SHP77 (cell line): ENCODE results near the gene SPOP.

ENCODE experiments used
- DNase-seq, 2 experiments: peaks; one replicate each; lab custom pipeline; 2025; lab: John Stamatoyannopoulos, UW

The SPOP gene

DNA sequence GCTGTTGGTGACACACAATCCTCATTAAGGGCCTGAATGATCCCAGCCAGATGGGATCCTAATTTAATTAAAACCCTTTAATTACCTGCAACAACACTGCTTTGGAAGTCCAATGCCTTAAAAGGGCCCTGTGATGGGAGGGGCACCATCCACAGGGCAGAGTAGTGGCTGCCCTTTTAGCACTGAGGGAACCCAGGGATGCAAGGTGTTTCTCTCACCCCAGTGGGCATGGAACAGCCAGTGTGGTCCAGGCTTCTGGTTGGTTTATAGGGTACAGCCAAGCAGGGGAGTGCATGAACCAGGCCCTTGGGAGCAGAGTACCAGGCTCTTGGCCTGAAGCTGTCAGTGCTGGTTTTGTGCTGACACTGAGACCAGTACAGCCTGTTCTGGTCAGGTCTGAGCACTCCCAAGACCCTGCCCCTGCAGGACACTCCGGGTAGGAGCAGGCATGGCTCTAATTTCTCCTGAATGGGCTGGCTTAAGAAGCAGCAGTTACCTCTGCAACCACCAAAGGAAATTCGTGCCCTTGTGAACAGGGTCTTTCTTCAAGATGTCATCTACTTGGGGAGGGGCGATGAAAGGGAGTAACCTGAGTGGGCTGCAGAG, 92.4 kb downstream of the SPOP start:
- DNase-seq: no peak

DNA sequence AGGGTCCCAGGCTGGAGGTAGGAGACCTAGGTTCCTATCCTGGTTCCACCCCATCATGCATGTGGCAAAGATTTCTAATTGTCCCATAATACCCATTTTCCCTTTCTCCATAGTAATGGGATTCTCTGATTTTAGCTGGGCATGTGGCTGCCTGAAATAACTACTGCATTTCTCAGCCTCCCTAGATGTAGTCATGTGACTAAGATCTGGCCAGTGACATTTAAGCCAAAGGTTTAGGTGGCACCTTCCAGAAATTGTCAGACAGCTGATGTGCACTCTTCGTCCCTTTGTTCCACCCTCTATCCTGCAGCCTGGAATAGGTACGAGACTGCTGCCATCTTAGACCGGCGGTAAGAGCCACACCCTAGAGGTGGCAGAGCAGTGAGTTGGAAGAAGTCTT, 94.0 kb downstream of the SPOP start:
- DNase-seq: no peak

DNA sequence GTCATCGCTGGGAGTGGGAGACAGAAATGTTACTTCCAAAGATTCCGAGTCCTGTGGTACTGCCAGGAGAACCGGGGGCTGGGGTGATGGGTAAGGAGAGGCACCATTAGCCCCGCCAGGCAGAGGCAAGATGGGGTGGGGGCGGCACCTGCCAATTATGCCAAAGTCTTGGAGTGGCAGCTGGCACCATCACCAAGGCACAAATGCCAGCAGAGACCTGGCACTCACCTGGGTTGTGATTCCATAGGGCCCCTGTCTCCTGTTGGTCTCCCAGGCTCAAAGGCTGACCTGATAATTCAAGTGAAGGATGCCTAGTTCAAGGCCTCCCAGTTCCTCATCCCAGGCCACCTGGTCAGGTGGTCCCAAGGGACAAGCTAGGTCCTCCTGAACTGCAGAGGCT, 94.7 kb downstream of the SPOP start:
- DNase-seq: no peak

DNA sequence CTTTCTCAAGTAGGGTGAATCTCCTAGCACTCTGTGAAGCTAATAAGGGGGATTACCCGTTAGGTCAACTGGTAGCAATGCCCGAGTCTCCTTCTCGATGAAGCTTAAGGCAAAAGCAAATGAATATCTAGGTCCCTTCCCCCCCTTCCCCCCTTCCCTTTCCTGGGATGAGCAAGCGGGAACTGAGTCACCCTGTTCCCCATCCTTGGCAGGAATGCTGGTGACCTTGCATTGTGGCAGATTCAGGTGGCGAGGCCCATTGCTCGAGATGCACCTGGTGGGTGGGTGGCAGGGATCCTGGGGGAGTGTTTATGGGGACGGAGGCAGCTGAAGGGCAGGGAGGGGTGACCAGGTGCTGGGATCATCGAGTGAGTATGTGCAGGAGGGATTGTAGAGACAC, 95.1 kb downstream of the SPOP start:
- no peak for DNase-seq

DNA sequence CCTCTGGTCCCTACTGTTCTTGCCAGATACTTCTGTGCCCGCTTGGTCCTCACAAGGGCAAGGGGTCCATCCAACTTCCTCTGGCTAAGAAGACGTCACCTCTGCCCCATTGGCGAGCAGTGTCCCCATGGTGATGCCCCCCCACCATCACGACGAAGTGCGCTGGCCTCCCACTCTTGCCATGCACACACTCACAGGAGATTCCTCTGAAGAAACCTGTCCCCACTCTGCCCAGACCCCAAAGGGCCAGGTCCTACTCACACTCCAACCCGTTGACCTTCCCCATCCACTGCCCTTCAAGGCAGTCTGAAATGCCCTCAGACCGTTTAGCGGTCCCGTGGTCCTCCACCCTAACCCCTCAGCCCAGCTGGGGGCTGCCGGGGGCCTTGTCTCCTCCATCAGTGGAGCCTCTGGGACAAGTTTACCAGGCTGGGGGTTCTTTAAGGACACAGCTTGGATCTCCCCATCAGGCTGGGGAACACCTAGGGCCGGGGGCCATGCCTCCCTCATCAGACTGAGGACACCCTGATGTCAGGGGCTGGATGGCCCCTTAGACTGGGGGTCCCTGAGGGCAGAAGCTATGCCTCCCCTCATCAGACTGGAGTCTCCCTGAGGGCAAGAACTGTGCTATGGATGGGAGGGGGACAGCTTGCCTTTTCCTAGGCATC, 95.7 kb downstream of the SPOP start:
- no peak for DNase-seq

DNA sequence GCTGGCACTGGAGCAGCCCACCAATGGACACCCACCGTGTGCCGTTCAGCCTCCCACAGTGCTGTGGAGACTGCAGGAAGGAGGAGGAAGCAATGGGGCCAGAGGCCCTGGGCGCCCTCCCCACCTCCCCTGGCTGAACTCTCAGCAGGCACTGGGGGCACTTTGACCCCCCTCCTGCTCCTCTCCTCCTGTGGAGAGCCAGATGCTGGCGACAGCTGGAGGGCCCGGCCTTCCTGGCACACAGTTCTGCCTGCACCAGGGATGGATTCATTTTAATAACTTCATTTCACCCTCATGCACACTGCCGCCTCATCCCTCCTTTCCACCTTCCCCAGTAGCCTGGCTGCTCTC, 96.3 kb downstream of the SPOP start:
- DNase-seq: no peak

DNA sequence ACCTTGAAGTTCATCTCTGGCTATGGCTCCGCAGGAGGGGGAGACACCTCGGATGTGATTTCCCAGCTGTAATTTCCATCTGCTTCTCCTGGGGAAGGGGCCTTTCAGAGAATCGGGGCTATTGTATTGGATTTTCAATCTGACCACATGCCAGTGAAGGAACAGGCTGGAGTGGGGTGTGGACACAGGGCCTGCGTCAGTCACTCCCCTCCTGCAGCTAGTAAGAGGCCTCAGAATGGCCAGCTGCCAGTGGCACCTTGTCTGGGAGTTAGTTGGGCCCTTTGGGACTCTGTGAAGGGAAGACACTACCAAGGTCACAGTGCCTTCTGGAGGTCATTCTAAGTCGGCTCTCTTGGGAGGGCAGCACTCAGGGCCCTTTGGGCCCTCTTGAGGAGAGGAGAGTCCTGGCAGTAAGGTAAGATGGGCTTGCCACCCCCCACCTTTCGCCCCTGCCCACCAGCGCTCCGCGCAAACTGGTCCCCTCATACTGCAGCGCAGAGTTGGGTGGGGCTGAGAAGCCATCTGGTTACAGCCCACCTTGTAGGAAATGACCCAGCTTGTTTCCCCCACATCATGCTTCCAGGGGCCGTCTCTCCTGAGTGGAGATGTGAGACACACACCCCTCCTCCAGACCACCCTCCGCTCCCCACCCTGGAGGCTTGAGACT, 96.8 kb downstream of the SPOP start:
- DNase-seq: no peak

DNA sequence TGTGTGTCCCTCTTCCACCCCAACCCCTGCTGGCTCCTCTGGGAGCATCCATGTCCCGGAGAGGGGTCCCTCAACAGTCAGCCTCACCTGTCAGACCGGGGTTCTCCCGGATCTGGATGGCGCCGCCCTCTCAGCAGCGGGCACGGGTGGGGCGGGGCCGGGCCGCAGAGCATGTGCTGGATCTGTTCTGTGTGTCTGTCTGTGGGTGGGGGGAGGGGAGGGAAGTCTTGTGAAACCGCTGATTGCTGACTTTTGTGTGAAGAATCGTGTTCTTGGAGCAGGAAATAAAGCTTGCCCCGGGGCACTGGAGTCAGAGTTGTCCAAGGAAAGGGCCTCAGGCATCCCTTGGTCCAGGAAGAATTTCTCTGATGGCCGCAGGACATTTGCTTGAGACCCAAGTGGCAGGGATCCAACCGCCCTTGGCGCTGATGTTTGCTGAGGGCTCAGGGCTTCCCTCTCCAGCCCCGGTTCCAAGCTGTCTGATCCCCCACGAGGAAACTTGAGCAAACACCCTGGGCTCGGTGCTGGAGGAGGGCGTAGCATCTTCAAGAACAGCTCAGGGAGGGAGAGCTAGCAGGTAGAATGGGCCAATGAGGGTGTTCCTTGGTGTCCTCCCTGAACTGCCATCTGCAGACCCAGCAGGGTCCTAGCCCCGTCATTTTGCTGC, 97.7 kb downstream of the SPOP start:
- DNase-seq: no peak

DNA sequence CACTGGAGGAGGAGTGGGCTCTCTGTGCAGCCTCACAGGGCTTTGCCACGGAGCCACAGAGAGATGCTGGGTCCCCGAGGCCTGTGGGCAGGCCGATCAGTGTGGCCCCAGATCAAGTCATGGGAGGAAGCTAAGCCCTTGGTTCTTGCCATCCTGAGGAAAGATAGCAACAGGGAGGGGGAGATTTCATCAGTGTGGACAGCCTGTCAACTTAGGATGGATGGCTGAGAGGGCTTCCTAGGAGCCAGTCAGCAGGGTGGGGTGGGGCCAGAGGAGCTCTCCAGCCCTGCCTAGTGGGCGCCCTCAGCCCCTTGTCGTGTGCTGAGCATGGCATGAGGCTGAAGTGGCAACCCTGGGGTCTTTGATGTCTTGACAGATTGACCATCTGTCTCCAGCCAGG, 98.4 kb downstream of the SPOP start:
- no peak for DNase-seq

DNA sequence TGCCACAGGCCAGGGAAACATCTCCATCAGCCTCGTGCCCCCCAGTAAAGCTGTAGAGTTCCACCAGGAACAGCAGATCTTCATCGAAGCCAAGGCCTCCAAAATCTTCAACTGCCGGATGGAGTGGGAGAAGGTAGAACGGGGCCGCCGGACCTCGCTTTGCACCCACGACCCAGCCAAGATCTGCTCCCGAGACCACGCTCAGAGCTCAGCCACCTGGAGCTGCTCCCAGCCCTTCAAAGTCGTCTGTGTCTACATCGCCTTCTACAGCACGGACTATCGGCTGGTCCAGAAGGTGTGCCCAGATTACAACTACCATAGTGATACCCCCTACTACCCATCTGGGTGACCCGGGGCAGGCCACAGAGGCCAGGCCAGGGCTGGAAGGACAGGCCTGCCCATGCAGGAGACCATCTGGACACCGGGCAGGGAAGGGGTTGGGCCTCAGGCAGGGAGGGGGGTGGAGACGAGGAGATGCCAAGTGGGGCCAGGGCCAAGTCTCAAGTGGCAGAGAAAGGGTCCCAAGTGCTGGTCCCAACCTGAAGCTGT, 98.9 kb downstream of the SPOP start:
- no peak for DNase-seq

DNA sequence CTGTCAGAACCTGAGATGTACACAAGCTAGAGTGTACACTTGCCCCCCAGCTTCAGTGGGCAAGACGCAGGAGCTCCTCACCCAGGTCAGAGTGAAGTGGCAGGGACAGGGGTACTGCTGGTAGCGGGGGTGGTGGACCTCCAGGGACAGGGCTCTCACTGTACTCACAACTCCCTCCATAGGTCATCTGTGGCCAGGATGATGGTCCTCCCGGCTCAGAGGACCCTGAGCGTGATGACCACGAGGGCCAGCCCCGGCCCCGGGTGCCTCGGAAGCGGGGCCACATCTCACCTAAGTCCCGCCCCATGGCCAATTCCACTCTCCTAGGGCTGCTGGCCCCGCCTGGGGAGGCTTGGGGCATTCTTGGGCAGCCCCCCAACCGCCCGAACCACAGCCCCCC, 99.5 kb downstream of the SPOP start:
- no peak for DNase-seq

DNA sequence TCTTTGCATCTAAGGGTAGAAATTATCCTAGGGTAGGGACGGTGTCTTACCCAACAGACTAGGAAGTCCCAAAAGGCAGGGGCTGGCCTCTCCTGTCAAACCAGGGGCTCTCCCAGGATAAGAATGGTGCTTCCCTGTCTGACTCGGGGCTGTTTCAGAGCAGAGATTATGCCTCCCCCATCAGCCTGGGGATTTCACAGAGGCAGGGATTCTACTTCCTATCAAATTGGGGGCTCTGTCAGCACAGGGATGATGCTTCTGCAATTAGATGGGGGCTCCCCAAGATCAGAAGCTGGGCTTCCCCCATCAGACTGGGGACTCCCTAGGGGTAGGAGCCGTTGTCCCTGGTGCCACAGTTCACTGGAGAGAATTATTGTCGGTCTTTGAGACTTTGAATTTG, 99.9 kb downstream of the SPOP start:
- no peak for DNase-seq

DNA sequence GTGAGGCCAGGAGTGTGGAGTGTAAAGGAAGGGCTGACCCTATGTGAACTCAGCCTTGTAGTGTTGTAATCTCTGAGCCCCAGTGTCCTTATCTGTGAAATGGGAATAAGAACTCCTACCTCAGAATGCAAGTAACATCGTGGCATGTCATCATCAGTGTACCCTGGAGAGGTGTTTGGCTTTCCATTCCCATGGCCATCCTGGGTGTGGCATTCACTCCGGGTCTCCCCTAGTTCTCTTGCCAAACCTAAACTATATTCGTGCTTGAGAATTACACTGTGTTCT, 100.3 kb downstream of the SPOP start:
- DNase-seq: no peak

DNA sequence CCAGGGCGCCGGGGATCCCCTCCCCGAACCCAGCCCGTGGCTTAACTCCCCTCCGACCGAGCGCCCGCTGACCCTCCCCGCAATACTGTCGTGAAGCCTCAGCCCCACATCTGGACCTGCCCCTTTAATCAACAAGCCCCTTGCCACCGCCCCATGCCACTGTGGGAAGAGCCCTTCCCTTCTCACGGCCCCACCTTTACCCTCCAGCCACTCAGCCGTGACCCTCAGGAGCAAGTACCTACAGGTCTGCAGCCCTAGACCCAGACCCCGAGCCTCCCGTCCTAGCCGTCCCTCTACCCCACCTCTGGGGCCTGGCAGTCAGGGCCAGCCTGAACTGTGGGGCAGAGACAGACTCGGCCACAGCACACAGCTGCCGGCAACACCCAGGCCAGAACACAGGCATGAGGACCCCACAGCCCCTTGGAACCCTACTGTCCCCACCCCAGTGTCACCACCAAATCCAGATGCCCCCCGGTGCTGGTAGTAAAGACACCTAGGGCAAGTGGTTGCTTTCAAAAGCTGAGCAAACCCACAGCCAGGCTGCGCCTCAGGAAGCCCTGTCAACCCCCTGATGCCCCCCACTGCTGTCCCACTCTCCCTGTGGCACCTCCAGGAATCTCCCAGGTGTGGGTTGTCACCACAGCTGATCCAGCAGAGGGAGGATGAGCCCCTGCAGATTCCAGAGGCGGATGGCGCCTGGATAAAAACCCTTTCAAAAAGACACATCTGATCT, 100.8 kb downstream of the SPOP start:
- DNase-seq: no peak

DNA sequence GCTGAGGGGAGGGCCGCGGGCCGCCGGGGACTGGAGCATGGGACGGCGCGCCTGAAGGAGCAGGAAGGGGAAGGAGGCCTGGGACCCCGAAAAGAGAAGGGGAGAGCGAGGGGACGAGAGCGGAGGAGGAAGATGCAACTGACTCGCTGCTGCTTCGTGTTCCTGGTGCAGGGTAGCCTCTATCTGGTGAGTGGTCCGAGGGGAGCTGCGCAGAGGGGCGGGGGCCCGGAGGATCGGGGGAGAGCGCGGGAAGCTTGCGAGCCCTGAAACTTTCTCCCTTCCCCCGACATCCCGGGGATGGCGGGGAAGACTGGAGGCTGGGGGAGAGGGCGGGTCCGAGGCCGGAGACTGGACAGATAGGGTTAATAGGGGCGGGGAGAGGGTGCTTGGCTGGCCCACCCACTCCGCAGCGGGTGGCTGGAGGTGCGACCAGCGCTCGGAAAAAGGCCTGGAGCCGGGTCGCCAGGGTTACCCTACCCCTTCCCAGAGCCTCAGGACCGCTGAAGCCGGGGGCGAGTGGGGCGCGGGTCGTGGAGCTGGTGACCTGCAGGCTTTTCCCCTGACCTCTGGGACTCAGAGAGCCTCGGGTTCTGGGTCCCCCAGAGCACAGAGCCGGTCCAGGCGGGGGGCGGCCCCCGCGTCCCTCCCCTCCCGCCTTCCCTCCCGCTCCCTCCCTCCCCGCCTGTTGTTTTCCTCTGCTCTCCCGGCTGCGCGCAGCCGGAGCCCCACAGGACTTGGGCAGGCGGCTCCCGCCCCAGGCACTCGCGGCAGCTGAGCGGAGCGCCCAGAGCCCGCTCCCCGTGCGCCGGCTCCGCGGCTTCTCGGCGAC, 101.6 kb downstream of the SPOP start:
- no peak for DNase-seq

DNA sequence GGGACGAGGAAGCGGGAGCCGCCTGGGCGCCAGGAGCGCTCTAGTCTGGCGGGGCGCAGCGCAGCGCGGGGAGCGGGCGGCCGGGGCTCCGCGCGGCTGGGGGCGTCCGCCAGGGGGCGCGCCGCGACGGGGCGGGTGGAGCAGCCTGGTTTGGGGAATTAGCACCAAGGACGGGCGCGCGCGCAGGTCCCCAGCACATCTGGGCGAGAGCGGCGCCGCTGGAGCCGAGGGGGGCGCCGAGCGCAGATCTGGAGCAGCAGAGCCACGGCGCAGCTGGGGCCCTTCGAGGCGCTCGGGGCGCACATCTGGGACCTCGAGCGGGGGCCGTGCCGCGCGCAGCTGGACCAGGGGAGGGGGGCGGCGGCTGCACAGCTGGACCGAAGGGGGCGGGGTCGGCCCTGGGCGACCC, 102.2 kb downstream of the SPOP start, which contains the start of gene NXPH3:
TSS of gene NXPH3 (plus strand) at position 193 of the 409 bp plus-strand sequence. CDS start 349 bp downstream, outside the sequence.
- DNase-seq: no peak

DNA sequence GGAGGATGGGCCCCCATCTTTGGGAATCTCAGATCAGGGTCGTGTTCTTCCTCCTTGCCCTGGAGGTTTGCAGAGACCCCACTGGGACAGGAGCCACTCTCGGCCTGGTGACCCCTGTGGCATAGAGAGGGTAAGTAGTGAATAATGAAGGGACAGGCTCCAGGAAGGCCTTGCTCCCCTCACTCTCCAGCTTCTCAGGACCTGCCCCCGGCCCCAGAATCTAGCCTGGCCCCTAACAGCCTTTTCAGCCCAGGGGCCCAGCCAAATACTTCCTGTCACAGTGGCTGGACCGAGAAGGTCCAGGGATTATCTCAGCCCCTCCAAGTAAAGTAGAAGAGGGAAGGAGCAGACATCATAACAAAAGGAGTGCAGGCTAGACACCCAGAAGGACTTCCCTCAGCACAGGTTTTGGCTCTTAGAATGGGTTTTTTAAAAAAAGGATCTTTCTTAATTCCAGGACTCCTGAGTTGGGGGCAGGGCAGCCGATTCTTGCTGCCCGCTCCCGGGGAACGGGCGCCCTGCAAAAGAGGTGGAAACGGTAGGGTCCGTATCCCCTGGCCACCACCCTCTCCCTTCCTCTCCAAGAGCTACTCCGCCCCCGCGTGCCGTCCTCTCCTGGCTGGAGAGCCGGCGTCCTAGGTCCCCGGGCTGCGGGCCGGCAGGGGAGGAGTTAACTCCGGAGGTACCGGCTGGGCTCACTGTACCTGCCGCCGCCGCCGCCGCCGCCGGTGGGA, 102.8 kb downstream of the SPOP start:
- no peak for DNase-seq

DNA sequence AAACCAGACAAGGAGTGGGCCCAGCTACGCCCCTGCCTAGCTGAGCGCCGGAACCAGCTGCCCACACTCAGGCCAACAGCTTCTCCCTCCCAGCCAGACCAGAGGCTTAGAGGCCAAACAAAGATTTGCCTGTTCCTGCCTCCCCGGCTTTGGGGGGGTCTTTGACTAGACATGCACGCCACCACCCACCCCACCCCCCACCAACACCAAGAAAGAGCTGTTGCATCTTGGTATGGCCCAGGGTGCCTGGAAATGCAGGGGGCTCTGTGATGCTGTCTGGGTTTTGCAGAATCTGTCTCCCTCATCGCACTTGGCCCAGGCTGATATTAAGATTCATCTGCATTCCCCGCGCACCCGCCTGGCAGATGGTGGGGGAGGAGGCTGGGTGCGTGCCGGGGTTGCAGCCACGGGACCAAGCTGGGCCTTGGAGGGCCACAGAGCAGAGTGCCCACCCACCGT, 103.5 kb downstream of the SPOP start:
- no peak for DNase-seq

DNA sequence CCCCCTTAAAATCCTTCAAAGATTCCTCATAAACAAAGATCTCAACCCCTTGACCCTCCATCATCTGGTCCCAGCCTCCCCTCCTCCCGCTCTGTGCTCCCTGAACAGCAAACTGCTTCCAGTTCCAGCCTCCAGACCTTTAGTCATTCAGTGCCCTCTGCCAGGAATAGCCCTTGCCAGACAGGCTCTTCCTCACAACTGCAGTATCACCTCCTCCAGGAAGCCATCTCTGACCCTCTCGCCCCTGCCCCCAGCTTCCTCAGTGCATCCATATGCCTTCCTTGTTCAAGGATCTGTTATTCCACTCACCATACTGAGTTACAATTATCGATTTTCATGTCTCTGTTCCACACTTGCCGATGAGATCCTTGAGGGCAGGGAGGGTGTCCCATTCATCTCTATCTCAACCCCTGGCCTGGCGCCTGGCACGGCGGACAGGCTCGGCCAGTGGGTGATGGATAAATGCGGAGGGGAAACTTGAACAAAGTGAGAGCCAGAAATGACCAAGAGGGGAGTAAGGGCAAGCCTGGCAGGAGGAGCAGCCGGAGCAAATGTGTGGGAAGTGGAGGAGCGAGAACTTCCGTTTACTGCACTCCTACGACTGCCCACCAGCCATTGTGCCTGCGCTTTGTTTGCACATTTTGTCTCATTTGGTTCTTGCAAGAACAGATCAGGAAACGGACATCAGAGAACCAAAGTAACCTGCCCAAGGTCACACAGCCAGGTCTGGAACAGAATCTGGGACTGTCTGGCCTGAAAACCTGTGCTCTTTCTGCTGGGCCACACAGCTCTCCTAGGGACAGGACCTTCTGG, 104.2 kb downstream of the SPOP start:
- DNase-seq: no peak
